ENCODE results near the gene TMEM267. TPM values are rescaled to one million over a fixed set of nuclear protein-coding genes. Genes with fewer than 3 reads are reported as not detected.

The TMEM267 gene
- total RNA-seq, 2 experiments from 2014 or later = 13.9 to 17.8 TPM

DNA sequence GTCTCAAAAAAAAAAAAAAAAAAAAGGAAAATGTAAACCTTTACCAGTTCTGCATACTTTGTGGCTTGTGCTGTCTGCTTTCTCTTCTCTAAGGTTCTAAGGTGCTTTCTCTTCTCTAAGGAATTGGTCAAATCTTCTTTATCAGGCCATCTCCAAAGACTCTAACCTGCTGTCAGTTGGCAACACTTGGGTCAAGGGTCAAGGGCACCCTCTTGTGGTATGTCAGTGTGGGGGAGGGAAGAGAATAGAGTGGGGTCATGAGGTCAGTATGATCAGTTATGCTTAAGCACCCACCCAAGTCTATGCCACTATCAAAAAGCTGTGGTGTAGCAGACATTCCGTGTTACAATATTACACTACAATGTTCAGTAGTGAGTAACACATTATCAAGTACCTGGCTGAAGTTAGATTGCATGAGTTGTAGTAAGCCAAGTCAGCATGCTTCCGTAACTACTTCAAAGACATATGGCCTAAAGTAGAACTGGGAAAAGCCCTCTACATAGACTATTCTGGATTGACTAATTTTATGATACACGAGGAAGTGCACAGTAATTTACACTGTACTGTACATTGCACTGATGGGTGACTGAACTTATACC is 46.5 kb downstream of the TMEM267 start:
- no peaks in the 10 kb centered on the region for H3K4me1 ChIP-seq (ENCODE audit: insufficient read depth, low read length, poor library complexity, severe bottlenecking)
- H3K36me3 ChIP-seq (ENCODE audit: insufficient read depth, low read length) = no peaks in the 10 kb centered on the region
- ChIA-PET CTCF (ENCODE audit: unreplicated experiment) (no interaction called here), POLR2A (interaction anchor here (0.7 to 1.5 kb wide), 2 partner anchors 47 to 857 kb away, joined by 3 to 5 read pairs; partner anchors contain the start of gene TMEM267)
- no peak overlapping the region for H3K4me3 ChIP-seq (ENCODE audit: low read depth, low read length, poor library complexity, severe bottlenecking)
- no peaks in the 10 kb centered on the region for H4K20me1 ChIP-seq (ENCODE audit: insufficient read depth, low read length)
- no TSS peak for BruUV-seq (replicated peaks)
- H3K9me2 ChIP-seq (ENCODE audit: insufficient read depth, low read length) = no peaks in the 10 kb centered on the region
- no peak overlapping the region for H2AFZ ChIP-seq (ENCODE audit: low read length)
- H3K9me3 ChIP-seq (ENCODE audit: low read length) = no peaks in the 10 kb centered on the region
- no peak for DNase-seq (ENCODE audit: low spot score)
- no peaks in the 10 kb centered on the region for H3K79me2 ChIP-seq (ENCODE audit: insufficient read depth, low read depth, low read length)
- intact Hi-C loops (cut with micrococcal nuclease; ENCODE audit: unreplicated experiment) = no loop called here
- H3K4me2 ChIP-seq (ENCODE audit: low read length) = no peak overlapping the region
- no peak overlapping the region for H3K27ac ChIP-seq (ENCODE audit: low read depth, low read length, poor library complexity, severe bottlenecking)
- TF ChIP-seq, protein P1, sequence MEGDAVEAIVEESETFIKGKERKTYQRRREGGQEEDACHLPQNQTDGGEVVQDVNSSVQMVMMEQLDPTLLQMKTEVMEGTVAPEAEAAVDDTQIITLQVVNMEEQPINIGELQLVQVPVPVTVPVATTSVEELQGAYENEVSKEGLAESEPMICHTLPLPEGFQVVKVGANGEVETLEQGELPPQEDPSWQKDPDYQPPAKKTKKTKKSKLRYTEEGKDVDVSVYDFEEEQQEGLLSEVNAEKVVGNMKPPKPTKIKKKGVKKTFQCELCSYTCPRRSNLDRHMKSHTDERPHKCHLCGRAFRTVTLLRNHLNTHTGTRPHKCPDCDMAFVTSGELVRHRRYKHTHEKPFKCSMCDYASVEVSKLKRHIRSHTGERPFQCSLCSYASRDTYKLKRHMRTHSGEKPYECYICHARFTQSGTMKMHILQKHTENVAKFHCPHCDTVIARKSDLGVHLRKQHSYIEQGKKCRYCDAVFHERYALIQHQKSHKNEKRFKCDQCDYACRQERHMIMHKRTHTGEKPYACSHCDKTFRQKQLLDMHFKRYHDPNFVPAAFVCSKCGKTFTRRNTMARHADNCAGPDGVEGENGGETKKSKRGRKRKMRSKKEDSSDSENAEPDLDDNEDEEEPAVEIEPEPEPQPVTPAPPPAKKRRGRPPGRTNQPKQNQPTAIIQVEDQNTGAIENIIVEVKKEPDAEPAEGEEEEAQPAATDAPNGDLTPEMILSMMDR (conservative IDR thresholded peaks at IDR 0.05; ENCODE audit: low read length) = peak; percentile 36
- no peak for TF ChIP-seq EZH2phosphoT487 (IDR thresholded peaks at IDR 0.05; ENCODE audit: borderline replicate concordance, low read depth, low read length)

DNA sequence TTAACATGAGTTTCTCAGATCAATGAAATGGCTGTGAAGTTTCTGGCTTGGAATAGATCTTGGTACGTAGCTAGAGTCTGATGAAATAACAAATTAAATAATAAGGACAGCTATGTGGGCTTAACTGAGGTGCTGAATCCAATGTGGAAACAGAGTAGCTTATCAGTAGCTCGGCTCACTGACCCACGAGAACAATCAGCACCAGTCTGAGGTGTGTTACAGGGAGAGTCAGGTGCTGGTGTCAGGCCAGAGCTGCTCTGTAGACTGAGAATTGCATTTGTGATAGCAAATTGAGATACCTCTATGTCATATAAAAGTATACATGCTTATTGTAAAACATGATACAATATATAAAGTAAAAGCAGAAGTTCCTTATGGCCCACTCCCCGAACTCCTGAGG is 50.3 kb downstream of the TMEM267 start:
- CTCF ChIA-PET (ENCODE audit: unreplicated experiment) = no interaction called here

More for the DNA sequence above, 50.3 kb downstream of the TMEM267 start:
- Histone ChIP-seq H2AFZ (ENCODE audit: low read length) (no peak overlapping the region), H3K27ac (ENCODE audit: low read depth, low read length, poor library complexity, severe bottlenecking) (no peak overlapping the region), H4K20me1 (ENCODE audit: insufficient read depth, low read length) (no peaks in the 10 kb centered on the region), H3K4me2 (ENCODE audit: low read length) (no peak overlapping the region), H3K4me1 (ENCODE audit: insufficient read depth, low read length, poor library complexity, severe bottlenecking) (no peaks in the 10 kb centered on the region), H3K9me3 (ENCODE audit: low read length) (no peaks in the 10 kb centered on the region), H3K79me2 (ENCODE audit: insufficient read depth, low read depth, low read length) (no peaks in the 10 kb centered on the region), H3K36me3 (ENCODE audit: insufficient read depth, low read length) (no peaks in the 10 kb centered on the region), H3K4me3 (ENCODE audit: low read depth, low read length, poor library complexity, severe bottlenecking) (no peak overlapping the region), H3K9me2 (ENCODE audit: insufficient read depth, low read length) (no peaks in the 10 kb centered on the region)
- no TSS peak for BruUV-seq (replicated peaks)
- no peak for DNase-seq (ENCODE audit: low spot score)
- intact Hi-C loops (cut with micrococcal nuclease; ENCODE audit: unreplicated experiment) = no loop called here
- TF ChIP-seq, protein P1 (conservative IDR thresholded peaks at IDR 0.05; ENCODE audit: low read length) = no peak
- TF ChIP-seq EZH2phosphoT487 (IDR thresholded peaks at IDR 0.05; ENCODE audit: borderline replicate concordance, low read depth, low read length) = no peak
- POLR2A ChIA-PET = interaction anchor here (1.2 kb wide), 1 partner anchor 22 kb away, joined by 3 read pairs; no protein-coding TSS in a partner anchor
